B cell (primary cell): ENCODE results near the gene ZMAT5. TPM values are rescaled to one million over a fixed set of nuclear protein-coding genes. Genes with fewer than 3 reads are reported as not detected.

Source experiments
- ATAC-seq: fragments of 200-7000 bp; cut with Tn5 transposase; one replicate; pipeline ENCODE4 v1.10.0; 2021; ENCODE audit warnings: low read depth, mild to moderate bottlenecking, moderate number of reproducible peaks, moderate library complexity
- CTCF ChIA-PET: fragments of 350-600 bp; sonication (Branson Sonifier 250); formaldehyde crosslinking; loops from one replicate; lab custom pipeline; 2021; ENCODE audit warnings: antibody characterized with exemption, inconsistent platforms; lab: Charles Lee
- POLR2A ChIA-PET: fragments of 350-600 bp; sonication (Branson Sonifier 250); formaldehyde crosslinking; loops from one replicate; lab custom pipeline; 2021; ENCODE audit warnings: antibody characterized with exemption; lab: Charles Lee
- DNase-seq: peaks from one replicate; pipeline ENCODE4 v3.0.0; 2013
- H2AFZ ChIP-seq: 2 replicates; pipeline ENCODE4 v1.6.1; 2012; ENCODE audit warnings: mild to moderate bottlenecking, low read depth, low read length; ENCODE audit not compliant: insufficient read depth, poor library complexity, severe bottlenecking
- H3K27ac ChIP-seq, 2 donors: 1 replicate in 1 of 2; 2 replicates in 1 of 2; pipeline ENCODE4 v1.5.1; 2012 to 2013; ENCODE audit warnings: low read length in 2 of 2, mild to moderate bottlenecking in 2 of 2, moderate library complexity in 1 of 2
- H3K27me3 ChIP-seq, 4 experiments: fragments of 200-600 bp in 1 of 4; sonication (generic) in 1 of 4; replicated peaks in 1 of 4; 1 replicate in 2 of 4; 2 replicates in 2 of 4; pipeline versions ENCODE4 v1.6.1 to v1.7.0; 2013 to 2016; ENCODE audit warnings: low read length in 3 of 4, mild to moderate bottlenecking in 2 of 4, mixed read lengths in 1 of 4, moderate library complexity in 1 of 4; ENCODE audit not compliant: insufficient read depth in 4 of 4, control insufficient read depth in 3 of 4; ENCODE audit errors: control extremely low read depth in 1 of 4
- H3K36me3 ChIP-seq, 2 experiments: replicated peaks in 1 of 2; 1 replicate in 1 of 2; 2 replicates in 1 of 2; pipeline versions ENCODE4 v1.6.1 to v1.7.1; 2013; ENCODE audit warnings: low read length in 1 of 2; ENCODE audit not compliant: insufficient read depth in 2 of 2, control insufficient read depth in 1 of 2; ENCODE audit errors: control extremely low read depth in 1 of 2, extremely low read depth in 1 of 2
- H3K4me1 ChIP-seq, 2 donors: fragments of 200-600 bp in 1 of 2; sonication (generic) in 1 of 2; 1 replicate in 1 of 2; 2 replicates in 1 of 2; pipeline versions ENCODE4 v1.5.1 to v1.6.1; 2013 to 2017; ENCODE audit warnings: low read length in 2 of 2; ENCODE audit not compliant: control insufficient read depth in 2 of 2, insufficient read depth in 2 of 2
- H3K4me2 ChIP-seq: replicated peaks from 2 replicates; pipeline ENCODE3; 2012; ENCODE audit warnings: mild to moderate bottlenecking, low read depth, low read length; ENCODE audit not compliant: poor library complexity, severe bottlenecking
- H3K4me3 ChIP-seq, 5 experiments: fragments of 200-600 bp in 1 of 5; sonication (generic) in 1 of 5; 1 replicate in 3 of 5; 2 replicates in 2 of 5; pipeline versions ENCODE4 v1.5.1 to v1.7.0; 2011 to 2016; ENCODE audit warnings: low read length in 4 of 5, mild to moderate bottlenecking in 4 of 5, low read depth in 2 of 5, control low read depth in 1 of 5, moderate library complexity in 1 of 5; ENCODE audit not compliant: insufficient read depth in 1 of 5; ENCODE audit errors: control extremely low read depth in 1 of 5, extremely low read depth in 1 of 5
- H3K79me2 ChIP-seq: fragments of 200-600 bp; sonication (generic); one replicate; pipeline ENCODE4 v1.6.0; 2016; ENCODE audit warnings: low read length; ENCODE audit not compliant: control insufficient read depth, insufficient read depth
- H3K9ac ChIP-seq: fragments of 200-600 bp; sonication (generic); 2 replicates; pipeline ENCODE4 v1.6.1; 2017; ENCODE audit warnings: mild to moderate bottlenecking, low read length, moderate library complexity
- H3K9me3 ChIP-seq, 3 donors: one replicate each; pipeline versions ENCODE4 v1.6.1 to v1.7.1; 2013; ENCODE audit warnings: low read length in 2 of 3; ENCODE audit not compliant: control insufficient read depth in 2 of 3, insufficient read depth in 1 of 3; ENCODE audit errors: control extremely low read depth in 1 of 3
- H4K20me1 ChIP-seq: 2 replicates; pipeline ENCODE4 v1.6.0; 2012; ENCODE audit warnings: mild to moderate bottlenecking, low read length; ENCODE audit not compliant: insufficient read depth, control insufficient read depth, poor library complexity, severe bottlenecking
- H3K27ac Mint-ChIP-seq: one replicate; pipeline ENCODE4 v1.8.0; 2021; ENCODE audit warnings: mixed read lengths
- H3K27me3 Mint-ChIP-seq: one replicate; pipeline ENCODE4 v1.8.0; 2021; ENCODE audit warnings: mixed read lengths
- H3K4me1 Mint-ChIP-seq: one replicate; pipeline ENCODE4 v1.8.0; 2021; ENCODE audit warnings: mixed read lengths
- H3K4me3 Mint-ChIP-seq: one replicate; pipeline ENCODE4 v1.8.0; 2021; ENCODE audit warnings: mixed read lengths
- H3K9me3 Mint-ChIP-seq: one replicate; pipeline ENCODE4 v1.8.0; 2022; ENCODE audit warnings: mixed read lengths; ENCODE audit not compliant: insufficient read depth
- CTCF ChIP-seq: fragments of 200-600 bp; IDR thresholded peaks from one replicate; pipeline ENCODE4 v1.8.0; 2022; ENCODE audit warnings: antibody characterized with exemption, mild to moderate bottlenecking
- EZH2 ChIP-seq: IDR thresholded peaks from 2 replicates; pipeline ENCODE4 v1.6.1; 2012; ENCODE audit warnings: borderline replicate concordance, low read depth, mild to moderate bottlenecking, moderate library complexity, low read length; ENCODE audit not compliant: insufficient read depth, poor library complexity, severe bottlenecking
- WGBS: methylation state at CpG from one replicate; pipeline ENCODE4 v1.1.5; 2013; ENCODE audit warnings: missing lambda C conversion rate; ENCODE audit not compliant: insufficient coverage; 5-methylcytosine and 5-hydroxymethylcytosine counted together
- intact Hi-C: fragments of 100-400 bp; cut with micrococcal nuclease; formaldehyde crosslinking; loops from one replicate; pipeline ENCODE4 v1.10.0; 2022
- polyA plus RNA-seq: library from polyadenylated mRNA; depleted of rRNA; stranded (reverse); fragments of >200 nt; gene quantifications from 2 replicates; pipeline ENCODE4 v1.2.3, GENCODE V29; 2012
- total RNA-seq, 2 donors: library from RNA; stranded (reverse); fragments of 120-200 nt in 1 of 2; gene quantifications; 1 replicate in 1 of 2; 2 replicates in 1 of 2; pipeline versions ENCODE4 v1.2.3 to v1.2.4, GENCODE V29; 2013 to 2022

The ZMAT5 gene
- total and polyA plus RNA-seq, 2 donors (not counting 1 experiment from before 2014, with no cell fraction given), result 17.8 to 26.3 TPM

GRCh38 chr22:29765905-29766631, 739 bp downstream of the ZMAT5 start:
- CTCF ChIA-PET, result interaction anchor here (1.3 kb wide), 1 partner anchor 162 kb away, joined by 3 read pairs; no protein-coding TSS in a partner anchor
- Histone ChIP-seq H3K9me3 (no peaks in the 10 kb centered on the region), H3K9ac (peak overlapping the region; percentile 77), H4K20me1 (no peaks in the 10 kb centered on the region), H3K27me3 (no peaks in the 10 kb centered on the region), H3K79me2 (peaks cover 43% of the 10 kb centered on the region), H2AFZ (peak overlapping the region; percentile 89), H3K4me1 (peaks cover 17 to 20% of the 10 kb centered on the region in 2 donors), H3K27ac (peak overlapping the region; percentile 28 to 80), H3K36me3 (peaks cover 2 to 15% of the 10 kb centered on the region in 2 experiments), H3K4me2 (peak overlapping the region; percentile 92), H3K4me3 (peak overlapping the region; percentile 73 to 99 (median 87))
- intact Hi-C loops, result loop anchor here (5.0 to 10.0 kb wide), 4 partner anchors 379 to 881 kb away; partner anchors contain the start of genes AP1B1, EWSR1, RHBDD3 and ZNRF3
- ATAC-seq (no peak), DNase-seq (no peak)
- H3K4me1 Mint-ChIP-seq, result peaks cover 36% of the 10 kb centered on the region
- H3K27ac Mint-ChIP-seq, result peak overlapping the region; percentile 95
- H3K27me3 Mint-ChIP-seq, result no peaks in the 10 kb centered on the region
- no peaks in the 10 kb centered on the region for H3K9me3 Mint-ChIP-seq
- 61% methylated on average over 14 of the region's 15 CpGs for WGBS
- POLR2A ChIA-PET, result interaction anchor here (0.7 kb wide), 1 partner anchor 72 kb away, joined by 3 read pairs; the partner anchor contains the start of gene ASCC2
- TF ChIP-seq CTCF, result no peak
- TF ChIP-seq EZH2, result no peak
- H3K4me3 Mint-ChIP-seq, result peak overlapping the region; percentile 99

- peaks cover 9% of the 10 kb centered on the region in 2 donors for H3K4me1 ChIP-seq
- H4K20me1 ChIP-seq, result no peaks in the 10 kb centered on the region
- Mint-ChIP-seq H3K27ac (no peak overlapping the region), H3K27me3 (no peaks in the 10 kb centered on the region), H3K4me3 (no peak overlapping the region), H3K9me3 (no peaks in the 10 kb centered on the region), H3K4me1 (peaks cover 16% of the 10 kb centered on the region)
- H3K4me3 ChIP-seq, result no peak overlapping the region
- no peak overlapping the region for H3K9ac ChIP-seq
- TF ChIP-seq CTCF, result no peak
- TF ChIP-seq EZH2, result no peak
- H2AFZ ChIP-seq, result no peak overlapping the region
- intact Hi-C loops, result loop anchor here (10.0 kb wide), 1 partner anchor 877 kb away; the partner anchor contains the start of gene ZNRF3
- ATAC-seq (no peak), DNase-seq (no peak)
- no peaks in the 10 kb centered on the region for H3K9me3 ChIP-seq
- no peaks in the 10 kb centered on the region for H3K27me3 ChIP-seq
- H3K4me2 ChIP-seq, result no peak overlapping the region
- peaks cover 0 to under 1% of the 10 kb centered on the region in 2 experiments for H3K36me3 ChIP-seq
- ChIA-PET CTCF (no interaction called here), POLR2A (no interaction called here)
- peaks cover 36% of the 10 kb centered on the region for H3K79me2 ChIP-seq
- WGBS, result 96% methylated on average over 11 of the region's 15 CpGs
- no peak overlapping the region for H3K27ac ChIP-seq
These were observed 4.5 kb downstream of the ZMAT5 start for GRCh38 chr22:29762263-29762662.
